Measurements from ENCODE around the gene C2CD2L.

- TF ChIP-seq CTCF (CRISPR knock-in tag; IDR thresholded peaks at IDR 0.05), result no peak
- no peak for TF ChIP-seq MTA1 (CRISPR knock-in tag; IDR thresholded peaks at IDR 0.05; ENCODE audit: borderline replicate concordance)
- TF ChIP-seq ZNF749 (CRISPR knock-in tag; IDR thresholded peaks at IDR 0.05; ENCODE audit: borderline replicate concordance), result no peak
- TF ChIP-seq NFKB2 (CRISPR knock-in tag; IDR thresholded peaks at IDR 0.05; ENCODE audit: borderline replicate concordance), result no peak
- no peak for TF ChIP-seq TBL1XR1 (IDR thresholded peaks at IDR 0.05; ENCODE audit: borderline replicate concordance, low read length, partially characterized antibody)
- no peak for TF ChIP-seq YY1 (IDR thresholded peaks at IDR 0.05; ENCODE audit: insufficient read depth, insufficient replicate concordance, low read depth, low read length)
- no peak for TF ChIP-seq PATZ1 (CRISPR knock-in tag; IDR thresholded peaks at IDR 0.05)
- no peak for TF ChIP-seq GTF2F1 (IDR thresholded peaks at IDR 0.05; ENCODE audit: low read length)
- no peak for TF ChIP-seq ZSCAN29 (CRISPR knock-in tag; conservative IDR thresholded peaks at IDR 0.05)
- no peak for TF ChIP-seq ZNF720 (CRISPR knock-in tag; IDR thresholded peaks at IDR 0.05)
- TF ChIP-seq ZNF563 (CRISPR knock-in tag; IDR thresholded peaks at IDR 0.05), result no peak
- no peak for TF ChIP-seq SALL2 (CRISPR knock-in tag; IDR thresholded peaks at IDR 0.05)
- no peak for TF ChIP-seq NFYB (CRISPR knock-in tag; IDR thresholded peaks at IDR 0.05)
Measured at GRCh38 chr11:119087747-119088241, 19.4 kb upstream of the C2CD2L start.

Measured in HepG2 (cell line).